GM18951 (cell line): ENCODE data around the gene SNAI1.
"Not testable (repeated sequence)": the region's sequence is repeated elsewhere in the genome, so short reads cannot be mapped to it uniquely, and the experiment has no call there.

Experiments used
- POLR2A ChIP-seq: IDR thresholded peaks from 4 replicates; pipeline ENCODE4 v1.6.1; 2011; ENCODE audit warnings: mild to moderate bottlenecking; ENCODE audit not compliant: insufficient read length, insufficient read depth; ENCODE audit errors: extremely low read depth
- in situ Hi-C: fragments of 300-500 bp; cut with MboI; formaldehyde crosslinking; loops from one replicate; pipeline ENCODE4 v1.12.0; 2022; ENCODE audit warnings: low sequenced_read_pairs, mixed read lengths, inconsistent platforms; ENCODE audit not compliant: unreplicated experiment

SNAI1 gene

DNA sequence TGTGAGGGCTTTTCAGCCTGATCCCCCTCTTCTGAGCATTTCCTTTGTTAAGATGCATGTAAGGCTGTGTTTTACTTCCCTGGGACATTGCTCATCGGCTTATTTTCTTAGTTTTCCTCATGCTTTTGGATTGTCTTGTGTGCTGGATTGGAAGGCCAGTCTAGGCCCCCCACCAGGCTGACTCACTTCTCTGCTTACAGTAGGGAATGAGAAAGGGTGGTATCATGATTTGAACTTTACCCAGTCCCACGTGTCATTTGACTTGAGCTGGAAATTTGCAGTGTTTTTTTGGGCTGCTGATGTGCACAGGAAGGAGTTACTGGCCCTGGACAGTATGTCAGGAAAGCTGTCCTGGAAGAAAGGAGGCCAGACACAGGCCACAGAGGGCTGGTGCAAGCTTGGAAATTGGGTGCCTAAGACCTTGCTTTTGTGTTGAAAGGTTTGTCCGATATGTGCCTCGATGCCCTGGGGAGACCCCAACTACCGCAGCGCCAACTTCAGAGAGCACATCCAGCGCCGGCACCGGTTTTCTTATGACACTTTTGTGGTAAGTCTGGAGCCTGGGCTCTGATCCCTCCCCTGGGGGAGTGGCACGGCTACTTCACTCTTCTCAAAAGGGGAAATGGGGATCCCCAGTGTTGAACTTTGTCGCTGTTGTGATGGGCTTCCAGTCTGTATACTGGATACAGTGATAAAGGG is 33.8 kb upstream of the SNAI1 start:
- TF ChIP-seq POLR2A = no peak
- in situ Hi-C loops = no loop called here

DNA sequence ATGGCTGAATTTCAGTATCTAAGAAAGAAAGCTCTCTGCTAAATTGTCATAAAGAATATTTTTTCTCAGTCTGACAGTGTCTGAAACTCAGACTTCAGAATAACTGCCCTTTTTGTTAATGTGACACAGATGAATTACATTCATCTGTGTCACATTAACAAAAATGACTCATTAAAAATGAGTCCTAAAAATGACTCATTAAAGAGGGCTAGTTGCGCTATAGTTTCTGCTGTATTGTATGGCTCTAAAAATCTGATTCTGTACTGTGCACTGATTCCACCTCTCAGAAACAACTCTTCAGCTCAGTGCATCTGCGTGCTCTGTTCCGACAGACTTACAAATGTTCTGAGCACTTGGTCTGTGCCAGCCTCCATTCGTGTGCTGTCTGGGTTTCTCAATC is 31.6 kb upstream of the SNAI1 start:
- in situ Hi-C loops = no loop called here
- TF ChIP-seq POLR2A = no peak

DNA sequence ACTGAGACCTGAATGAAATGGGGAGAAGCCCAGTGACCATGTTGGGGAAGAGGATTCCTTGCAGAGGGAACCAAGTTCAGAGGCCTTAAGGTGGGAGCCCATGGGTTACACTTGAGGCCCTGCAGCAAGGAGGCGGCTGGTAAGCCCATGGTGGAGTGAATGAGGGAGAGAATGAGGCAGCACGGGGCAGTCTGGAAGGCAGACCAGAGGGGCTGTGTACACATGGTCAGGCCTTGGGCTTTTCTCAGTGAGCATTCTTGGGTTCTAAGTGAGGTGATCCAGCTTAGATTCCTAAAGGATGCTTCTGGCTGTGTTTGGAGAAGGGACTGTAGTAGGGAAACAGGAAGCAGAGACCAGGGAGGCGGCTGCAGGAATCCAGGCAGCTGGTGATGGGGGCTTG is 27.6 kb upstream of the SNAI1 start:
- in situ Hi-C loops = no loop called here
- no peak for TF ChIP-seq POLR2A

GRCh38 chr20:49955830-49956396 is 26.9 kb upstream of the SNAI1 start:
- in situ Hi-C loops = not testable (repeated sequence)

DNA sequence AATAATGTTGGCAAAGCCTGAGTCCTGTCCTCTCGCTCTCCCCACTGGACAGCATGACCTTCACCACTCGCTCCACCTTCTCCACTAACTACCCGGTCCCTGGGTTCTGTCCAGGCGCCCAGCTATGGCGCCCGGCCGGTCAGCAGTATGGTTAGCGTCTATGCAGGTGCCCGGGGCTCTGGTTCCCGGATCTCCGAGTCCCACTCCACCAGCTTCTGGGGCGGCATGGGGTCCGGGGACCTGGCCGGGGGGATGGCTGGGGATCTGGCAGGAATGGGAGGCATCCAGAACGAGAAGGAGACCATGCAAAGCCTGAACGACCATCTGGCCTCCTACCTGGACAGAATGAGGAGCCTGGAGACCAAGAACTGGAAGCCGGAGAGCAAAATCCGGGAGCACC is 26.1 kb upstream of the SNAI1 start:
- in situ Hi-C loops = no loop called here
- no peak for TF ChIP-seq POLR2A

DNA sequence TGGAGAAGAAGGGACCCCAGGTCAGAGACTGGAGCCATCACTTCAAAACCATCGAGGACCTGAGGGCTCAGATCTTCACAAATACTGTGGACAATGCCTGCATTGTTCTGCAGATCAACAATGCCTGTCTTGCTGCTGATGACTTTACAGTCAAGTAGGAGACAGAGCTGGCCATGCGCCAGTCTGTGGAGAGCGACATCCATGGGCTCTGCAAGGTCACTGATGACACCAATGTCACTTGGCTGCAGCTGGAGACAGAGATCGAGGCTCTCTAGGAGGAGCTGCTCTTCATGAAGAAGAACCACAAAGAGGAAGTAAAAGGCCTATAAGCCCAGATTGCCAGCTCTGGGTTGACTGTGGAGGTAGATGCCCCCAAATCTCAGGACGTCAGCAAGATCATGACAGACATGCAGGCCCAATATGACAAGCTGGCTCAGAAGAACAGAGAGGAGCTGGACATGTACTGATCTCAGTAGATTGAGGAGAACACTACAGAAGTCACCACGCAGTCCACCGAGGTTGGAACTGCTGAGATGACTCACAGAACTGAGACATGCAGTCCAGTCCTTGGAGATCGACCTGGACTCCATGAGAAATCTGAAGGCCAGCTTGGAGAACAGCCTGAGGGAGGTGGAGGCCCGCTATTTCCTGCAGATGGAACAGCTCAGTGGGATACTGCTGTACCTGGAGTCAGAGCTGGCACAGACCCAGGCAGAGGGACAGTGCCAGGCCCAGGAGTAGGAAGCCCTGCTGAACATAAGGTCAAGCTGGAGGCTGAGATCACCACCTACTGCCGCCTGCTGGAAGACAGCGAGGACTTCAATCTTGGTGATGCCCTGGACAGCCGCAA is 25.5 kb upstream of the SNAI1 start:
- in situ Hi-C loops = not testable (repeated sequence)

DNA sequence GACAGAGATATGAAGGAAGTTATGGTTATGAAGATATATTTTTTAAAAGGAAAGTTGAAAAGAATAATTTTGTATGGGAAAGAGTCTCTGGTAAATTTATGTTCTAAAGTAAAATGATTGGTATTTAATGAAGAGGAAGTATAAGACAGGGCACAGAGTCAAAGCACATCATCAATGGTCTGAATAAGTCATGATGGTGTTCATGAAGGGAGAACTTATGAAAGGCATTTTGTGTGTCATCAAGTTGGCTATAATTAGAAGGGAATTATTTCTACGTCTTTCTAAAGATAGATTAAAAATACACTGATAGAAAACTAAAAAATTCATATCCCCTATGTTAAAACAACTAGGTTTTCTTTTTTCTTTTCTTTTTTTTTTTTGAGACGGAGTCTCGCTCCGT is 21.4 kb upstream of the SNAI1 start:
- no peak for TF ChIP-seq POLR2A
- in situ Hi-C loops = no loop called here

- in situ Hi-C loops = no loop called here
- TF ChIP-seq POLR2A = no peak
These were observed 17.6 kb upstream of the SNAI1 start for GRCh38 chr20:49964964-49965780.

- in situ Hi-C loops = no loop called here
- TF ChIP-seq POLR2A = no peak
These were observed 16.9 kb upstream of the SNAI1 start for GRCh38 chr20:49965781-49966305.

DNA sequence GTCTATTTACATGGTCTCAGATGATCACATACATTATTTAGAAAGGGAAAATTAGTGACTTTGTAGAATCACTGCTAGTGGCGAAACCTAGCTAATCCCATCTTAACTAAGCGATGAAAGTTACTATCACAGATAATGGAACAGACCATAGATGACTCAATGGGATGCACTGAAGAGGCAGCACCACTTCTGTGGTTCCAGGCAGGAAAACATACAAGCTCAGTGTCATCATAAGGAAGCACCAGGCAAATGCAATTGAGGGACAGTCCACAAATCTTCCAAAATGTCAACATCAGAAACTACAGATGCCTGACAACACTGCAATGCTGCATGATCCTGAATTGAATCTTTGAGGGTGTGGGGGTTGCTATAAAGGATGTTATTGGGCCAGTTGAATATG is 15.9 kb upstream of the SNAI1 start:
- in situ Hi-C loops = no loop called here
- TF ChIP-seq POLR2A = no peak

DNA sequence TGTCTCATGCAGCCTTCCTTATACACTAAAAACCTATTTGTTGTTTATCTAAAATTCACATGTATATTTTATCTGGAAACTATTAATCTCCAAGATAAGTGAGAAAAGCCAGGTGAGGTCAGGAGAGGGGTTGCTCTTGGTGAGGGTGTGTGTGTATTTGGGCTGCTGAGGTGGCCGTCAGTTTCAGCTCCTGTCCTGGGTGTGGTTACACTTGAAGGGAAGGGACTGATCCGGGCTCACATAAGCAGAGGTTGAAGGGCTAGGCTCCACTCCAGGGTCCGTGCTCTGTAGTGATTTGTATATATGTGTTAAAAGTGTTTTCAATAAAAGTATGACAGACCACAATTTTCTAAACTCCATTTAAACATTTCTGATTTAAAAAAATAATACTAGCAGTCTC is 13.5 kb upstream of the SNAI1 start:
- no peak for TF ChIP-seq POLR2A
- in situ Hi-C loops = no loop called here

GRCh38 chr20:49969946-49970345 is 12.8 kb upstream of the SNAI1 start:
- no peak for TF ChIP-seq POLR2A
- in situ Hi-C loops = loop anchor here (10.0 kb wide), 2 partner anchors 105 to 215 kb away; no protein-coding TSS in a partner anchor

- no peak for TF ChIP-seq POLR2A
- in situ Hi-C loops = loop anchor here (10.0 kb wide), 2 partner anchors 104 to 214 kb away; no protein-coding TSS in a partner anchor
These were observed 12.3 kb upstream of the SNAI1 start for GRCh38 chr20:49970498-49970897.
